Osteoblast (primary cell): Measurements from ENCODE around the gene RAI1. TPM values are rescaled to one million over a fixed set of nuclear protein-coding genes. Genes with fewer than 3 reads are reported as not detected.
A peak's percentile ranks its signal among the peaks of the same experiment; 100 is the strongest.

ENCODE experiments used
- DNase-seq: peaks from one replicate; pipeline ENCODE4 v3.0.0; 2011; ENCODE audit warnings: low spot score, mixed read lengths; ENCODE audit not compliant: insufficient read length; ENCODE audit errors: missing footprints
- H2AFZ ChIP-seq: 2 replicates; pipeline ENCODE4 v1.6.0; 2011; ENCODE audit warnings: mild to moderate bottlenecking, low read length
- H3K27ac ChIP-seq: 2 replicates; pipeline ENCODE4 v1.5.1; 2011; ENCODE audit warnings: mild to moderate bottlenecking, low read depth, low read length, moderate library complexity
- H3K27me3 ChIP-seq: 2 replicates; pipeline ENCODE4 v1.6.0; 2012; ENCODE audit warnings: mild to moderate bottlenecking, control low read depth, inconsistent platforms, low read length, moderate library complexity; ENCODE audit not compliant: insufficient read depth
- H3K36me3 ChIP-seq: 2 replicates; pipeline ENCODE4 v1.5.1; 2011; ENCODE audit warnings: mild to moderate bottlenecking, low read length, control low read depth, moderate library complexity; ENCODE audit not compliant: insufficient read depth
- H3K4me1 ChIP-seq: 2 replicates; pipeline ENCODE4 v1.5.1; 2011; ENCODE audit warnings: mild to moderate bottlenecking, low read length, control low read depth, moderate library complexity; ENCODE audit not compliant: insufficient read depth
- H3K4me2 ChIP-seq: 2 replicates; pipeline ENCODE4 v1.6.0; 2011; ENCODE audit warnings: mild to moderate bottlenecking, low read length; ENCODE audit not compliant: insufficient read depth
- H3K4me3 ChIP-seq: fragments of 200-600 bp; sonication (generic); 3 replicates; pipeline ENCODE4 v1.5.1; 2012; ENCODE audit warnings: mild to moderate bottlenecking, low read length, inconsistent platforms; ENCODE audit not compliant: insufficient read depth
- H3K79me2 ChIP-seq: 2 replicates; pipeline ENCODE4 v1.6.0; 2012; ENCODE audit warnings: mild to moderate bottlenecking, low read length, control low read depth, inconsistent platforms; ENCODE audit not compliant: insufficient read depth
- H3K9me3 ChIP-seq: 2 replicates; pipeline ENCODE4 v1.5.1; 2011; ENCODE audit warnings: low read depth, low read length, control low read depth
- H4K20me1 ChIP-seq: 2 replicates; pipeline ENCODE4 v1.6.0; 2012; ENCODE audit warnings: mild to moderate bottlenecking, low read length, control low read depth; ENCODE audit not compliant: insufficient read depth
- CTCF ChIP-seq: IDR thresholded peaks from 2 replicates; pipeline ENCODE4 v1.5.1; 2011; ENCODE audit warnings: mild to moderate bottlenecking, low read depth, low read length, moderate library complexity; ENCODE audit errors: extremely low read depth
- total RNA-seq: library from RNA; depleted of rRNA; stranded (reverse); fragments of >200 nt; gene quantifications from 2 replicates; pipeline ENCODE4 v1.2.3, GENCODE V29; 2012

Gene RAI1
- total RNA-seq, 1 donor = 15.6 TPM

GRCh38 chr17:17782523-17783115 lies 101.4 kb downstream of the RAI1 start:
- no peaks in the 10 kb centered on the region for H3K9me3 ChIP-seq

GRCh38 chr17:17783116-17783824 lies 102.0 kb downstream of the RAI1 start:
- Histone ChIP-seq H3K27ac (no peak overlapping the region), H2AFZ (no peak overlapping the region), H3K4me3 (peak overlapping the region; percentile 67), H3K4me2 (peak overlapping the region; percentile 82), H3K4me1 (peaks cover 22% of the 10 kb centered on the region), H3K27me3 (no peaks in the 10 kb centered on the region), H3K9me3 (no peaks in the 10 kb centered on the region), H3K36me3 (no peaks in the 10 kb centered on the region), H4K20me1 (peaks cover 72% of the 10 kb centered on the region), H3K79me2 (peaks cover 29% of the 10 kb centered on the region)
- no peak for TF ChIP-seq CTCF
- DNase-seq = no peak

More at GRCh38 chr17:17782523-17783115, 101.4 kb downstream of the RAI1 start:
- H3K27ac ChIP-seq = no peak overlapping the region
- H3K4me1 ChIP-seq = peaks cover 22% of the 10 kb centered on the region
- H3K4me2 ChIP-seq = peak overlapping the region; percentile 82
- H3K27me3 ChIP-seq = no peaks in the 10 kb centered on the region
- no peaks in the 10 kb centered on the region for H3K36me3 ChIP-seq
- no peak for DNase-seq
- TF ChIP-seq CTCF = no peak
- no peak overlapping the region for H2AFZ ChIP-seq
- H4K20me1 ChIP-seq = peaks cover 73% of the 10 kb centered on the region
- peak overlapping the region; percentile 67 for H3K4me3 ChIP-seq
- H3K79me2 ChIP-seq = peaks cover 24% of the 10 kb centered on the region

- Histone ChIP-seq H3K4me1 (peaks cover 22% of the 10 kb centered on the region), H3K36me3 (no peaks in the 10 kb centered on the region), H3K4me2 (peak overlapping the region; percentile 82), H3K79me2 (peaks cover 33% of the 10 kb centered on the region), H3K27ac (no peak overlapping the region), H3K9me3 (no peaks in the 10 kb centered on the region), H2AFZ (no peak overlapping the region), H3K27me3 (no peaks in the 10 kb centered on the region), H4K20me1 (peaks cover 71% of the 10 kb centered on the region), H3K4me3 (peak overlapping the region; percentile 67)
- TF ChIP-seq CTCF = no peak
- no peak for DNase-seq
Observed at GRCh38 chr17:17783825-17784656, 102.8 kb downstream of the RAI1 start.
